ENCODE data around the gene PKLR.
"Not testable (repeated sequence)": the region's sequence is repeated elsewhere in the genome, so short reads cannot be mapped to it uniquely, and the experiment has no call there.

Gene PKLR

DNA sequence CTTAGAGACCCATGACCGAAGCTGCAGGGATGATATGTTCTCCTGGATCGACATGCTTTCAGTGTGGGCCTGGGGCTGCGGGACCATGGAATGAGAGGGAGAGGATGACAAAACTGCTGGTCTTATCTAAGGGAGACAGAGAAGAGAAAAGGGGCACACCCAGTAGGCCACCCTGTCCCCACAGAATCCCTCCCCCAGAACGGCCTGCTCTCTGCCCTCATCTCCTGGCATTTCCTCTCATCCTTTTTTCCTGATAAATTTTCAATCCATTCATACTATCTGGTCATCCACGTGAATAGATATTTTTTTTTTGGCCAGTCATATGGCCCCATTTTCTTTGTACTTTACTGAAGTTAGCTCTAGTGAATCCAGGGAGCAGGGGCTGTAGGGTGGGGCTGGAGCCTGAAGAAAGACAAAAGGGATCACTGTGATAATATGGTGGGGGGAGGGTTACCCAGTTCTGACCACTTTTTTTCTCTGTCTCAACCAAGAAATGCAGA lies at the start of gene PKLR:
PKLR (minus strand) TSS at position 97 of the 500 bp plus-strand sequence; CDS start at position 54, 43 bp downstream.
- FAIRE-seq = no peak
- no peak for DNase-seq (ENCODE audit: insufficient read length, low spot score)

DNA sequence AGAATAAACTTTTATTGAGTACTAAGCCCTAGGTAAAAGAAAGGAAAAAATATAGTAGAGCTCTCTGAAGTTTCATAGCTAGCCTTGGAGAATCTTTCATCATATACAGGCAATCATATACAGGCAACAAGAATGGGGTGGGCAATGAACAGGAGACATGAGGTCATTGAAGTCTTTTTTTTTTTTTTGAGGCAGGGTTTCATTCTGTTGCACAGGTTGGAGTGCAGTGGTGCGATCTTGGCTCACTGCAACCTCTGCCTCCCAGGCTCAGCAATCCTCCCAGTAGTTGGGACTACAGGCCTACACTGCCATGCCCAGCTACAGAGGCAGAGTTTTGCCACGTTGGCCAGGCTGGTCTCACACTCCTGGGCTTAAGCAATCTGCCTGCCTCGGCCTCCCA lies 41.6 kb upstream of the PKLR start:
- FAIRE-seq (no peak), DNase-seq (ENCODE audit: insufficient read length, low spot score) (no peak)

DNA sequence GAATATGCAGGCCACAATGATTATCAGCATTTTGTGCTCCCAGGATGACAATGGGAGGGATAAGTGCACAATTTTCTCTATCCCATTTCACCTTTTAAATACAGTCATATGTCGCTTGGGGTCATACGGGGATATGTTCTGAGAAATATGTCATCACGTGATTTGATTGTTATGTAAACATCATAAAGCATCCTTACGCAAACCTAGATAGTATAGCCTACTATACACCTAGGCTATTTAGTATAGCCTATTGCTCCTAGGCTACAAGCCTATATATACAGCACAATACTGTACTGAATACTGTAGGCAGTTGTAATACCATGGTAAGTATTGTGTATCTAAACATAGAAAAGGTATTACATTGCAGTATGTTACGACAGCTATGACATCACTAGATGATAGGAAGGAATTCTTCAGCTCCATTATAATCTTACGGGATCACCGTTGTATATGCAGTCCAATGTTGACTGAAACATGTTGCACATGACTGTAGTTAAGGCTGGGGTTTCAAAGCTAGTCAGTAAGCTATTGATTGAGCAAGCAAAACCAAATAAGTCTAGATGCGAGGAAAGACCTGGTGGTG lies 38.4 kb upstream of the PKLR start:
- no peak for FAIRE-seq
- DNase-seq (ENCODE audit: insufficient read length, low spot score) = no peak

DNA sequence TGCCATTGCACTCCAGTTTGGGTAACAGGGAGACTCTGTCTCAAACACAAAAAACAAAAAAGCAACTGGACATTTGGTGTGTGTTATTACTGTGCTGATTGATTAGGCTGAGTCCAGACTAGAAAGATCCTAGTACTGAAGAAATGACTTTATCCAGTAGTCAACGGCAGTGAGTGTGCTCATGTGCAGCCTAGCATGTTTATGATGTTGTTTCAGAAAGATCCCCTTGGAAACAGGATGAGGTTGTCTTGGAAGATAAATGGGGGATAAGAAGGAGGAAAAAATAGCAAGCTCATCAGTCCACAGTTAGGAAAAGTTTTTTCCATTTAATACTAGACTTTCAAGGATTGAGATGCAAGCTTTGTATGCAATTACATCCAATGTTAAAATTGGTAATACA lies 33.7 kb upstream of the PKLR start:
- no peak for DNase-seq (ENCODE audit: insufficient read length, low spot score)
- FAIRE-seq = no peak

DNA sequence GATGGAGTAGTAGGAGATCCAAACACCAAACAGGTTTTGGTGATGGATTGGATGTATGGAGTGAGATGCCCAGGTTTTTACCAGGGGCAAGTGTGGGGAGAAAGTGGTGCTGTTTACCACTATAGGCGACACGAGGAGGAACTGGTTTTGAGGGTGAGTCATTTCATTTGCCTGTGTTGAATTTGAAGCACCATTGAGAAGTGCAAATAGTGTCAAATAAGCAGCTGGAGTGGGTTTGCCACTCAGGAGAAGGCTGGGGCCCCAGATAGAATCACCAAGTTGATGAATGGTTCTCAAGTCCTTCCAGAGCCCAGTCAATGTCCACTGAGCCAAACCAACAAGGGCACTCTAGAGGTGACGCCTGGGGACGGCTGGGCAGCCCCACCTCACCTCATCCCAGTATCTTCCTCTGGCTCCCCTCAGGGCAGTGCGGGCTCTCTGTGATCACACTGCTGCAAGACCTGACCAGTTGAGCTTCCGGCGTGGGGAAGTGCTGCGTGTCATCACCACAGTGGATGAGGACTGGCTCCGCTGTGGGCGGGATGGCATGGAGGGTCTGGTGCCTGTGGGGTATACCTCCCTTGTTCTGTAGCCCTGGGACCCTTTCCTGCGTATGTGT lies 28.9 kb upstream of the PKLR start:
- no peak for DNase-seq (ENCODE audit: insufficient read length, low spot score)
- no peak for FAIRE-seq

DNA sequence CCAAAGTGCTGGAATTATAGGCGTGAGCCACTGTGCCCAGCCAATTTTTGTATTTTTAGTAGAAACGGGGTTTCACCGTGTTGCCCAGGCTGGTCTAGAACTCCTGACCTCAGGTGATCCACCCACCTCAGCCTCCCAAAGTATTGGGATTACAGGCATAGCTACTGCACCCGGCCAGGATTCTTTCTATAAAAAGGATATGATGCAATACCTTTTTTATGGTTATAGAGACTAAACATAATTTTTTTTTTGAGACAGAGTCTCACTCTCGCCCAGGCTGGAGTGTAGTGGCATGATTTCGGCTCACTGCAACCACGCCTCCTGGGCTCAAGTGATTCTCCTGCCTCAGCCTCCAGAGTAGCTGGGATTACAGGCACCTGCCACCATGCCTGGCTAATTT lies 27.6 kb upstream of the PKLR start:
- not testable (repeated sequence) for DNase-seq (ENCODE audit: insufficient read length, low spot score); FAIRE-seq

DNA sequence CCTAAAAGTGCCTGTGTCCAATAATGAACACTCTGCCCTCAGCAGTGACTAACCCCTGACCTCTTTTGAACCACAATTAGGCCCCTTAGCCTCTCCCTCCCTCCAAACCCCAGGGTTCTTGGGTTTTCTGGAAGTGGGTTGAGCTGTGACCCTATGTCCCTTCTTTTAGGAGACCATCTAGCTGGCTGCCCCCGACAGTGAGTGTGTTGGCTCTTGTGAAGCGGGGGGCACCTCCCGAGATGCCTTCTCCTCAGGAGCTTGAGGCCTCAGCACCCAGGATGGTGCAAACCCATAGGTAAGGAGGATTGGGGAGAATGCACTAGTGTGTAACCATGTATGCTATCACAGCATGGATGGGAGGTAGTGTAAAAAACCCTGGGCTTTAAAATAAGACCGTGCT lies 26.7 kb upstream of the PKLR start:
- no peak for FAIRE-seq

DNA sequence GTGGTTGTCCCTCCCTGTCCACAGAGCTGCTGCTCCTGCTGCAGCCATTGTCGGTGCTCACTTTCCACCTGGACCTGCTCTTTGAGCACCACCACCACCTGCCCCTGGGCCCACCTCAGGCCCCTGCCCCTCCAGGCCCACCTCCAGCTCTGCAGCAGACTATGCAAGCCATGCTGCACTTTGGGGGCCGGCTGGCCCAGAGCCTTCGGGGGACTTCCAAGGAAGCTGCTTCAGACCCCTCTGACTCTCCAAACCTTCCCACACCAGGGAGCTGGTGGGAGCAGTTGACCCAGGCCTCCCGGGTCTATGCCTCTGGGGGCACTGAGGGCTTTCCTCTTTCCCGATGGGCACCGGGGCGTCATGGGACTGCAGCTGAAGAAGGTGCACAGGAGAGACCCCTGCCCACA lies 25.4 kb upstream of the PKLR start:
- DNase-seq (ENCODE audit: insufficient read length, low spot score) (no peak), FAIRE-seq (no peak)

More for the DNA sequence above, 26.7 kb upstream of the PKLR start:
- no peak for DNase-seq (ENCODE audit: insufficient read length, low spot score)

DNA sequence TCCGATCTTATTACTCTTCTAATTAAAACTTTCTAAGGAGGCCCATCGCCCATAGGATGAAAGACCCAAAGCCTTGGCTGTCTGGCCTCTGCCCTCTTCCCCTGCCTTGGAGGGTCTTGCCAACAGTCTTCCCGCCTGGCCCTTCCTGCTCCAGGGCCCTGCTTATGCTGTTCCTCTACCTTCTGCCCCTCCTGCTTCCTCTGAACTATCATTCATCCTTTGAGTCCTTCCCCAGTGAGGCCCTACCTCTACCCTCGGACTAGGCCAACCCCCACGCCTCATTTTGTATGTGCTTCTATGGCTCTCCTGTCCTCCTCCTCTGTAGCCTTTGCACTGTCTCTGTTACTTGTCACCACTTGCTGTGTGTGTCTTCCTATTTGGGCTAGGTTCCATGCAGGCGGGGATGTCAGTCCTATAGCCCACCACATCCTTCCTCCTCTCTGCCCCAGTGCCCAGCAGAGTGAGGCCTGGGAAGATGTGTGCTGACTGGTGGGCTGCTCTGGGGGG lies 24.8 kb upstream of the PKLR start:
- DNase-seq (ENCODE audit: insufficient read length, low spot score) = no peak
- FAIRE-seq = peak; percentile 56

DNA sequence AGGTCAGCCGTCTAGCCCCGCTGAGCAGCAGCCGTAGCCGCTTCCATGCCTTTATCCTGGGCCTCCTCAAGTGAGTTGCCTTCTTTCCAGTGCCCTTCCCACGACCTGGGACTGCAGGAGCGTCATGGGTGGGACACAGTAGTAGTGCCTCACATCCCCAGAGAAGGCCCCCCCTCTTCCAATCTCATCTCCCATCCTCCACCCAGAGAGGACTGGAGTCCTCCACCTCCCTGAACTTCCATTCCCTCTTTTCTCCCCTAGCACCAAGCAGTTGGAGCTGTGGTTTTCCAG lies 24.3 kb upstream of the PKLR start:
- FAIRE-seq (no peak), DNase-seq (ENCODE audit: insufficient read length, low spot score) (no peak)

DNA sequence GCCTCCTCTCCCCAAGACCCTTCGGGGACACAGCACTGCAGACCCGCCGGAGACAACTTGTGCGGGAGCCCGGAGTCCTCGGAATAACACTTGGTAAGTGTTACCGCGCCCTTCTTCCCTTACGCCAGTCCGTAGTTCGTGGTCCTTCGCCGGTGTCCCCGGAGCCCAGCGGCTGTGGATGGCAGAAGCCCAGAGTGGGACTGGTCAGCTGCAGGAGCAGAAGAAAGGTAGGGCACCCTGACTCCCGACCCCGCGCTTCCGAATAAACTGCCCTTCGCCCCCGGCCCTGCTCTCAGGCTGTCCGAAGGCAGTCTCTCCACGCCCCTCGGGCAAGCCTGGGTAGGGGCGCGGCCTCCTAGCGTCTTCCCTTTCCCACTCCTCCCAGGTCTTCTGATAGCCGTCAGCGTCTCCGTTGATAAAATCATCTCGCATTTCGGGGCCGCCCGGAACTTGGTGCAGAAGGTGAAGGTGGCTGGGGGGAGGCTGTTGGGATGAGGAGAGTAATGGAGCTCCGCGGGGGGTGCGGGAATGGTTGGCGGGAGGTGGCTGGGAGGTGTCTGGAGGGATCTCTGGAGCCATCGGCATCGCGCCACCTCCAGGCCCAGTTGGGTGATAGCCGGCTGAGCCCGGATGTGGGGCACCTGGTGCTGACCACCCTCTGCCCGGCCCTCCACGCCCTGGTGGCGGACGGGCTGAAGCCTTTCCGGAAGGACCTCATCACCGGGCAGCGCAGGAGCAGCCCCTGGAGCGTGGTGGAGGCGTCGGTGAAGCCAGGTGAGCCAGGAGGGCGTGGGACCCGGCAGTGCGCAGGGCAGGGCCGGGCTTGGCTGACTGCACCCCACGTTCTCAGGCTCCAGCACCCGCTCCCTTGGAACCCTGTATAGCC lies 23.7 kb upstream of the PKLR start:
- peak; percentile 23 for DNase-seq (ENCODE audit: insufficient read length, low spot score)
- no peak for FAIRE-seq

DNA sequence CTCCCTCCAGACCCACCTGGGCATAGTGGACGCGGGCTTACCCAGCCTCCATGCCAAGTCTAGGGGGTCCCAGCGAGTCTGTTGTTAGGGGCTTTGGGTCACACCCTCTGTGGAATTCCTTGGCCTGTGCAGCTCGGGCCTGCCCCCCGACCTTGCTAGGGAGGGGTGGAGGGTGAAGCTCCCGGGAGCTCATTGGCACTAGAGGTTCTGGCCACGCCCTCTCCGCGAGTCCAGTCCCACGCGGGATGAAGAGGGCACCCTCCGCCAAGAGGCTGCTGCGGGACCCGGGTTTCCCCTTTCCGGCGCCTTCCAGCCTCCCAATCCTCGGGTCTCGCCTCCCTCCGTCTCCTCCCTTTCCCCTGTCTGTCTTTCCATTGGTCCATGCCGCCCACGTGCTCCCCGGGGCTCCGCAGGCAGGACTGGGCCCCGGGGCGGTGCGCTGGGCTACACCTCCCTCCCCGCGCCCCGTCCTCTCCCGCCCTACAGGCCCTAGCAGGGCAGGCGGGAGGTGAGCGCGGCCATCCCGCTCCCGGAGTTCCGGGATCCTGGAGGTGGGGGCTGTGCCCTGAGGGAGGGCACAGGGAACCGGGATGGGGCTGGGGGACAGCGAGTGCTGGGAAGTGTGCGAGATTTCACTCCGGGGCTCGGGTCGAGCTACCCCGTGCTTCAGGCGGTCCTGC lies 22.9 kb upstream of the PKLR start:
- FAIRE-seq = peak; percentile 95
- DNase-seq (ENCODE audit: insufficient read length, low spot score) = peak; percentile 87

DNA sequence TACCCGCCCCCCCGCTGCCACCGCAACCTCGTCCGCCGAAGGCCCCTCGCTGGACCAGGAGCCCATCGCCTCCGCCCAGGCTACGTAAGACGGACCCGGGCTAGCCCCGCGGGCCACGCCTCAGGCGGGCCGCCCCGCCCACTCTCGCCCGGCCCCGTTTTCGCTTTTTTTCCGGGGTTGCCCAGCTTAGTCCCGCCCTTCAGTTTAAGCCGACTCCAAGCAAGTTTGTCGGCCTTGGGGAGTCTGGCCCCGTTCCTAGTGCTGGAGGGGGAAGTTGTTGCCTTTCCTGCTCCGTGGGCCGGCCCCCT lies 22.4 kb upstream of the PKLR start:
- peak; percentile 64 for DNase-seq (ENCODE audit: insufficient read length, low spot score)
- FAIRE-seq = no peak

DNA sequence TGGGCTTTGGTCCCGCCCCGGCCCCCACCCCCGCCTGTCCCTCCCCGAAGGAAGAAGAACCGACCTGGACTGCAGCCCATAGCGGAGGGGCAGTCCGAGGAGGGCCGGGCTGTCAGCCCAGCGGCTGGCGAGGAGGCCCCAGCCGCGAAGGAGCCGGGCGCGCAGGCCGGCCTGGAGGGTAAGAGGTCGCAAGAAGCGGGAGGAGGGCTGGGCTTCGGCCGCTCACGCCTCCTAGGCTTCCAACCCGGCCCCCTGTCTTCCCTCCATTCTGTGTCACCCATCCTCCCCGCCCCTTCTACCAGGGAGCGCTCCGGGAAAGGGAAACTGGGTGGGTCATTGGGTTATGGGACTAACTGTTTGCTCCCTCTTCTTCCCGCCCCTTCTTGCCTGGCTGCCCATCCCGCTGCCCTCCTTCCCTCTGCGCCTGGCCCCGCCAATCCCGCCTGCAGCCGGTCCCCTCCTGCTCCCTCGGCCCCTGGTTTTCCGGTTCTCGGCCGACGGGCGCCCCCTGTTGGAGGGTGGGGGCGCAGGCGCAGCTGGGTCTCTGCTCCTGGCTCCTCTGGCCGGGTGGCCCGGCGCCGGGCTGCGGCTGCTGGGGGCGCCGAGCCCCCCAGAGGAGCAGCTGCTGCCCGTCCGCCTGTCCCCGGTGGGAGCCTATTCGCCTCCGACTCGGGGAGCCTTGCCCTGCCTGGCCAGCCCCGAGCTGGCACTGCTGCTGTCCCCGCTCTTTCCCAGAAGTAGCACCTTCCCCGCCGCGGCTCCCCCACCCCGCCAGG lies 21.9 kb upstream of the PKLR start:
- FAIRE-seq = peak; percentile 51
- DNase-seq (ENCODE audit: insufficient read length, low spot score) = peak; percentile 66

DNA sequence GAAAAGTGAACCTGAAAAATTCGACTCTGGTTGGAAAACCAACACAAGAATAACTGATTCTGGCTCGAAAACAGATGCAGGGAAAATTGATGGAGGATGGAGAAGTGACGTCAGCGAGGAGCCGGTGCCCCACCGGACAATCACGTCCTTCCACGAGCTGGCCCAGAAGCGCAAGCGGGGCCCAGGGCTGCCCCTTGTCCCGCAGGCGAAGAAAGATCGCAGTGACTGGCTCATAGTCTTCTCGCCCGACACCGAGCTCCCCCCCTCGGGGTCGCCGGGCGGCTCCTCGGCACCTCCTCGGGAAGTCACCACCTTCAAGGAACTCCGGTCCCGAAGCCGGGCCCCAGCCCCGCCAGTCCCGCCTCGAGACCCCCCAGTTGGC lies 21.3 kb upstream of the PKLR start:
- FAIRE-seq (no peak), DNase-seq (ENCODE audit: insufficient read length, low spot score) (no peak)

DNA sequence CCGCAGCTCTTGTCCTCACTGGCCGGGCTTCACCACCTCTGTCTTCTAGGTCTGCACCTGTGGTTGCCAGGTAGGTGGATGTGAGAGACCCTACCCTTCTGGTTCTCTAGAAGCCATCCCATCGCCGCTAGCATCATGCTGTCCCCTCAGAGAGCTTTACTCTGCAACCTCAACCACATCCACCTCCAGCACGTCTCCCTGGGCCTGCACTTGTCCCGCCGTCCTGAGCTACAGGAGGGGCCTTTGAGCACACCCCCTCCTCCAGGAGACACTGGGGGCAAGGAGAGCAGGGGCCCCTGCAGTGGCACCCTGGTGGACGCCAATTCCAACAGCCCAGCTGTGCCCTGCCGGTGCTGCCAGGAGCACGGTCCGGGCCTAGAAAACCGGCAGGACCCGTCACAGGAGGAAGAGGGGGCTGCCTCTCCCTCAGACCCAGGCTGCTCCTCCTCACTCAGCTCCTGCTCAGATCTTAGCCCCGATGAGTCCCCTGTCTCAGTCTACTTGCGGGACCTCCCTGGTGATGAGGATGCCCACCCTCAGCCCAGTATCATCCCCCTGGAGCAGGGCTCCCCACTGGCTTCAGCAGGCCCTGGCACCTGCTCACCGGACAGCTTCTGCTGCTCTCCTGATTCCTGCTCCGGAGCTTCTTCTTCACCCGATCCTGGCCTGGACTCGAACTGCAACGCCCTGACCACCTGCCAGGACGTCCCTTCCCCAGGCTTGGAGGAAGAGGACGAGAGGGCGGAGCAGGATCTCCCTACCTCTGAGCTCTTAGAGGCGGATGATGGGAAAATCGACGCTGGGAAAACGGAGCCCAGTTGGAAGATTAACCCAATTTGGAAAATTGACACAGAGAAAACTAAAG lies 20.6 kb upstream of the PKLR start:
- DNase-seq (ENCODE audit: insufficient read length, low spot score) = no peak
- no peak for FAIRE-seq

DNA sequence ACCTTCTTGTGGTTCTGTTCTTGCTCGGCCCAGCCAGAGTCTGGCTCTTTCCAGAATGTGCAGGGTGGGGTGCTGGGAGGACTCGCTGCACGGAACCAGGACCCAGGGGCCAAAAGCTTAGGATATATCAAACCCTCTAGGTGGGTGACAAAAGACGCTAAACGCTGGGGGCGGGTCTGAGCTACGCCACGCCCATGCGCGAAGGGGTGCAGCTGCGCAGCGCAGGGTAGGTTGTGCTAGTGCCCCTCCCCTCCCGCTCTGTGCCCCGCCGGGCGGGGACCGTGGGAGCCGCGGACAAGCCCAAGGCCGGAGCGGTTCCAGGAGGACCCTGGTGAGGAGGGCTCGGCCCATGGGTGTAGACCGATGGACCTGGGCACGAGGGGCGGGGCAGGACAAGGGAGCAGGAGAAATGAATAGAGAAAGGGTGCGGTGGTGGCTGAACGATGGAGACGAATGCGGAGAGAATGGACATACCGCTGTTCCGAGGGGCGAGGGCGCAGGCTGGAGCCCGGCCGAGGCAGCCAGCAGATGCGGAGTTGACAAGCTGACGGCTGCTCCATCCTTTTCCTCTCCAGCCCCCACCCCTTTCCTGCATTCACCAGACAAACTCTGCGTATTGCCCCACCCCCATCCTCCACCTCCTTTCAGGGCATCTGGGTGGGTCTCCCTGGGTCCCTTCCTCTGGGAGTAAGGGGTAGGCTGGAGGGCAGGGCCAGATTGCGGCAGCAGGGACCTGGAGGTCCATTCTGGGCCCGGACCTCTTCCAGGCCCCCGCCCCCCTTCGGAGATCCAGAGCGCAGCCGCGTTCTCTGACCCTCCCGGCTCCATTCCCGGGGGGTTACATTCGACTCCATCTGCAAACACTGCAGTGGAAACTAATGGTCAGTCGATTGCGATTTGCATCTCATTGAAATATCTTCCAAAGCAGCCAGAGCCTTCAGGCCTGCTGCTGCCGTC lies 19.7 kb upstream of the PKLR start, which contains the start of gene RUSC1:
RUSC1 (plus strand) TSS at position 234 of the 957 bp plus-strand sequence. CDS start 880 bp downstream, outside the sequence.
- FAIRE-seq (peak; percentile 4), DNase-seq (ENCODE audit: insufficient read length, low spot score) (peak; percentile 52)

DNA sequence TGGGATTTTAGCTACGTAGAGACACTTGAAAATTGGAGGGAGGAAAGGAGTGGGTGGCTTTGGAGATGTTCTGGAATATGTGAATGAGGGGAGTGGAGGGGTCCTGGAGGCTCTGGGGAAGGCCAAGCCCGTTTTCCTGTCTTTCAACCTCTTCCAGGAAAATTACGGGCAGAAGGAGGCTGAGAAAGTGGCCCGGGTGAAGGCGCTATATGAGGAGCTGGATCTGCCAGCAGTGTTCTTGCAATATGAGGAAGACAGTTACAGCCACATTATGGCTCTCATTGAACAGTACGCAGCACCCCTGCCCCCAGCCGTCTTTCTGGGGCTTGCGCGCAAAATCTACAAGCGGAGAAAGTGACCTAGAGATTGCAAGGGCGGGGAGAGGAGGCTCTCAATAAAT lies 19.0 kb upstream of the PKLR start:
- no peak for FAIRE-seq

More for the DNA sequence above, 19.0 kb upstream of the PKLR start:
- no peak for DNase-seq (ENCODE audit: insufficient read length, low spot score)
